Small intestine (tissue), 7 donors: Measurements from ENCODE around the gene DSE. TPM values are rescaled to one million over a fixed set of nuclear protein-coding genes. Genes with fewer than 3 reads are reported as not detected.

Source experiments
- DNase-seq, 2 donors: peaks; one replicate each; pipeline versions ENCODE4 v3.0.0 to v3.0.0-alpha.2; 2013
- FAIRE-seq: peaks from 2 replicates; lab custom pipeline; 2012; peaks lifted over from hg19 to GRCh38; lab: Jason Lieb, UNC
- H3K27ac ChIP-seq, 3 donors: one replicate each; pipeline ENCODE4 v1.5.1; 2013; ENCODE audit warnings: low read length in 2 of 3, mild to moderate bottlenecking in 2 of 3, control low read depth in 1 of 3, inconsistent platforms in 1 of 3, low read depth in 1 of 3, moderate library complexity in 1 of 3
- H3K27me3 ChIP-seq, 3 donors: one replicate each; pipeline ENCODE4 v1.6.1; 2013; ENCODE audit warnings: low read length in 3 of 3, inconsistent platforms in 1 of 3; ENCODE audit not compliant: control insufficient read depth in 3 of 3, insufficient read depth in 3 of 3
- H3K36me3 ChIP-seq, 3 donors: one replicate each; pipeline ENCODE4 v1.6.1; 2013; ENCODE audit warnings: low read length in 3 of 3, inconsistent platforms in 1 of 3, low read depth in 1 of 3, mild to moderate bottlenecking in 1 of 3, moderate library complexity in 1 of 3; ENCODE audit not compliant: control insufficient read depth in 3 of 3, insufficient read depth in 2 of 3
- H3K4me1 ChIP-seq, 3 donors: one replicate each; pipeline ENCODE4 v1.6.1; 2013; ENCODE audit warnings: low read length in 2 of 3, inconsistent platforms in 1 of 3, low read depth in 1 of 3, mild to moderate bottlenecking in 1 of 3, moderate library complexity in 1 of 3; ENCODE audit not compliant: control insufficient read depth in 3 of 3, insufficient read depth in 2 of 3
- H3K4me3 ChIP-seq, 3 donors: one replicate each; pipeline ENCODE4 v1.5.1; 2013; ENCODE audit warnings: low read length in 3 of 3, control low read depth in 1 of 3, inconsistent platforms in 1 of 3, low read depth in 1 of 3, mild to moderate bottlenecking in 1 of 3, moderate library complexity in 1 of 3
- H3K9me3 ChIP-seq, 2 donors: one replicate each; pipeline ENCODE4 v1.6.1; 2013; ENCODE audit warnings: low read depth in 1 of 2, low read length in 1 of 2; ENCODE audit not compliant: control insufficient read depth in 2 of 2, insufficient read depth in 1 of 2
- WGBS, 3 donors: extraction: QIAGEN DNeasy Blood & Tissue Kit; methylation state at CpG; one replicate each; pipeline ENCODE4 v1.1.7; 2013; 5-methylcytosine and 5-hydroxymethylcytosine counted together
- polyA plus RNA-seq, 4 donors: library from polyadenylated mRNA; stranded (reverse) in 3 of 4; unstranded in 1 of 4; fragments of 200-250 nt in 3 of 4; fragments of 120-200 nt in 1 of 4; gene quantifications; one replicate each; pipeline versions ENCODE4 v1.2.1 to v1.2.3, GENCODE V29; 2013
- donor health status: healthy with polysubstance abuse.
- donor health status: control.
- donor health status: control.
- donor health status: Bipolar disorder and iron deficiency.
- donor health status: healthy.

Gene DSE
- polyA plus RNA-seq, 4 donors: 0.45 to 10.4 (median 4.8) TPM

DNA sequence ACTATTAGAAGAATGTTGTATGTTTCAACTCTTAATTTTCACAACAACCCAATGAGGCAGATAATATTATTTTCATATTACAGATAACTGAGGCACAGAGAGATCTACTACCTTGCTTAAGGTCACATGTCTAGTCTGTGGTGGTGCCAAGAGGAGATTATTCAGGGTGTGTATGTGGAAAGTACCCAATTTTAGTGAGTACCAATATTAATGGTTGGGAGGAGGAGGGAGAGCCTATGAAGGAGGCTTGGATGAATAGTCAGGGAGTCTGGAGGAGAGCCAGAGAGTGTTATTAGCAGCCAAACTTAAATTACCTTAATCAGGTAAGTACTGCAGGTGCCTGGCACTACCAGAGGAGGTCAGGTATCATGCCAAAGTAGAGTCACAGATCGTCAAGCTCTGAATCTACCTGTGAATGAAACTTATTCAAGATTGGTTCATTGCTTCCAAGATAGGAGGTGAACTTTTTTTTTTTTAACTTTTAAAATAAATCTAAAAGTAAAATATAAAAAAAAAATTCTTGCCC lies 79.5 kb downstream of the DSE start:
- H3K36me3 ChIP-seq: no peaks in the 10 kb centered on the region
- no peak overlapping the region for H3K27ac ChIP-seq
- no peaks in the 10 kb centered on the region for H3K27me3 ChIP-seq
- no peak overlapping the region for H3K4me3 ChIP-seq
- WGBS, 3 donors: 17 to 53% (median 18%) methylated on average over 1 of the region's 1 CpG
- no peaks in the 10 kb centered on the region for H3K9me3 ChIP-seq
- peak in 1 of 2 donors; percentile 26 for DNase-seq
- no peak for FAIRE-seq
- H3K4me1 ChIP-seq: peaks cover 0 to 7% (median 0%) of the 10 kb centered on the region in 3 donors

GRCh38 chr6:116450769-116451740 lies 80.3 kb downstream of the DSE start:
- Histone ChIP-seq H3K4me1 (peaks cover 0 to 7% (median 0%) of the 10 kb centered on the region in 3 donors), H3K9me3 (no peaks in the 10 kb centered on the region), H3K4me3 (no peak overlapping the region), H3K27me3 (no peaks in the 10 kb centered on the region), H3K27ac (peak overlapping the region in 1 of 3 donors; percentile 27), H3K36me3 (no peaks in the 10 kb centered on the region)
- WGBS, 3 donors: 20 to 56% (median 39%) methylated on average over 9 of the region's 9 CpGs
- peak in 1 of 2 donors; percentile 42 for DNase-seq
- no peak for FAIRE-seq

DNA sequence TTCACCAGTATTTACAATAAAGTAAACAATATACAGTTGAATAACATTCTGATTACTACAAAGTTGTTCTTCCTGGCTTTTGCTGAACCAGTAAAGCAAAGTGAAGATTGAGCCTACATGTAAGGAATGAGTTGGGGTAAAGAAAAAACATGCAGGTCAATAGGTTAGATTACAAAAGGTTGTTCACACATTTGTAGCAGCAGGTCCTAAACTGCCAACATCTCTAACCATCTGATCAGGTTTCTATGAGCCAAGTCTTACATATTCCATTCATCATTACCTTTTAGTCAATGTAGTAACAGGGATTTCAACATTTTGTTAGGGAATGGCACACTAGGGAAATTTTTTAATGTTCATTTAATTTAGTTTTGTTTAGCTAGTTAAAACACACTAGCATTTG lies 81.2 kb downstream of the DSE start:
- Histone ChIP-seq H3K27ac (no peak overlapping the region), H3K27me3 (no peaks in the 10 kb centered on the region), H3K36me3 (no peaks in the 10 kb centered on the region), H3K4me1 (peaks cover 0 to 7% (median 0%) of the 10 kb centered on the region in 3 donors), H3K4me3 (no peak overlapping the region), H3K9me3 (no peaks in the 10 kb centered on the region)
- no peak for DNase-seq
- FAIRE-seq: peak; percentile 59

DNA sequence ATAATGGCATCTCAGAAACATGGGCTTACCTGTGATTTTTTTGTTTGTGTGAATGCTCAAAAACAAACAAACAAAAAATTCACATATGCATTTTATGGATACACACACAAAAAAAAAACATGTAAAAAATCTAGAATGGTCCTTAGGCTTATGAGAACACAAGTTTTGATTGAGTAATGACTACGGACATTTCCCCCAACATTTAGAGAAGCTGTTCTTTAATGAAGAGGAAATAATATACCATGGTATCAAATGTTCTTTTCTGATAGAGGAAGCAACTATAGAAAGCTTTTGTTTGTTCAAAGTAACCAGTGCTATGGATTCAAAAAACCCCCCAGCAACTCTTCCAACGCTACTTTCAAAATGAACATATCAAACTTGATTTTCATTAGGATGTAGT lies 81.8 kb downstream of the DSE start:
- peaks cover 0 to 7% (median 0%) of the 10 kb centered on the region in 3 donors for H3K4me1 ChIP-seq
- DNase-seq (no peak), FAIRE-seq (no peak)
- no peak overlapping the region for H3K27ac ChIP-seq
- H3K4me3 ChIP-seq: no peak overlapping the region
- no peaks in the 10 kb centered on the region for H3K9me3 ChIP-seq
- WGBS, 3 donors: 89 to 94% (median 93%) methylated on average over 2 of the region's 2 CpGs
- no peaks in the 10 kb centered on the region for H3K36me3 ChIP-seq
- H3K27me3 ChIP-seq: no peaks in the 10 kb centered on the region

DNA sequence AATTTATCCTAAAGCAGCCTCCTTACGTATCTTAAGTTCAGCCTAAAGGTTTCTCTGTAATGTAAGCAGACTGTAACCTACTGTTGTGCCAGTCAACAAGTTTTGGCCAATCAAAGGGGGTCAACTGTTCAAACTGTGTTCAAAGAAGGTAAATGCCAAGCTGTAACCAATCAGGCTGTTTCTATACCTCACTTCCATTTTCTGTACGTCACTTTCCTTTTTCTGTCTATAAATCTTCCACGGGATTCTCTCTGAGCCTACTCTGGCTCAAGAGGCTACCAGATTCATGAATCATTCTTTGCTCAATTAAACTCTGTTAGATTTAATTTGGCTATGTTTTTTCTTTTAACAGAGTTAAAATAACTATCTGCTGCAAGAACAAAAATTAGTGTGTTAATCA lies 85.4 kb downstream of the DSE start:
- no peak for DNase-seq
- WGBS, 3 donors: 92 to 97% (median 93%) methylated on average over 3 of the region's 3 CpGs
- Histone ChIP-seq H3K4me1 (peaks cover 0 to 1% (median 0%) of the 10 kb centered on the region in 3 donors), H3K4me3 (no peak overlapping the region), H3K36me3 (no peaks in the 10 kb centered on the region), H3K9me3 (no peaks in the 10 kb centered on the region), H3K27me3 (peaks cover 0 to 5% (median 0%) of the 10 kb centered on the region in 3 donors), H3K27ac (no peak overlapping the region)
- FAIRE-seq: no peak

- H3K4me1 ChIP-seq: no peaks in the 10 kb centered on the region
- FAIRE-seq: no peak
- no peaks in the 10 kb centered on the region for H3K9me3 ChIP-seq
- DNase-seq: no peak
- no peak overlapping the region for H3K4me3 ChIP-seq
- H3K27ac ChIP-seq: no peak overlapping the region
- H3K36me3 ChIP-seq: no peaks in the 10 kb centered on the region
- H3K27me3 ChIP-seq: peaks cover 0 to 8% (median 0%) of the 10 kb centered on the region in 3 donors
- WGBS, 3 donors: 50 to 65% (median 58%) methylated on average over 2 of the region's 2 CpGs
Observed at GRCh38 chr6:116456927-116457326, 86.2 kb downstream of the DSE start.

GRCh38 chr6:116458264-116458663 lies 87.5 kb downstream of the DSE start:
- Histone ChIP-seq H3K27ac (no peak overlapping the region), H3K36me3 (no peaks in the 10 kb centered on the region), H3K4me3 (no peak overlapping the region), H3K27me3 (peaks cover 0 to 17% (median 0%) of the 10 kb centered on the region in 3 donors), H3K4me1 (peaks cover 0 to 3% (median 0%) of the 10 kb centered on the region in 3 donors), H3K9me3 (no peaks in the 10 kb centered on the region)
- FAIRE-seq: no peak
- DNase-seq: no peak
- 91 to 94% (median 92%) methylated on average over 8 to 9 of the region's 9 CpGs for whole genome bisulfite sequencing, 3 donors

GRCh38 chr6:116459927-116460326 lies 89.2 kb downstream of the DSE start:
- WGBS, 3 donors: 85 to 93% (median 92%) methylated on average over 4 of the region's 4 CpGs
- no peak for DNase-seq
- Histone ChIP-seq H3K36me3 (no peaks in the 10 kb centered on the region), H3K9me3 (no peaks in the 10 kb centered on the region), H3K27ac (no peak overlapping the region), H3K4me3 (no peak overlapping the region), H3K4me1 (peaks cover 0 to 3% (median 0%) of the 10 kb centered on the region in 3 donors), H3K27me3 (peaks cover 0 to 20% (median 0%) of the 10 kb centered on the region in 3 donors)
- no peak for FAIRE-seq
